Measurements from ENCODE around the gene STPG2. TPM values are rescaled to one million over a fixed set of nuclear protein-coding genes. Genes with fewer than 3 reads are reported as not detected.

Gene STPG2
- total and polyA plus RNA-seq, 10 of the 15 experiments (the other 5 are each of a cell fraction or from before 2014, with no cell fraction given) = 0.13 to 0.24 TPM; not detected in 8

DNA sequence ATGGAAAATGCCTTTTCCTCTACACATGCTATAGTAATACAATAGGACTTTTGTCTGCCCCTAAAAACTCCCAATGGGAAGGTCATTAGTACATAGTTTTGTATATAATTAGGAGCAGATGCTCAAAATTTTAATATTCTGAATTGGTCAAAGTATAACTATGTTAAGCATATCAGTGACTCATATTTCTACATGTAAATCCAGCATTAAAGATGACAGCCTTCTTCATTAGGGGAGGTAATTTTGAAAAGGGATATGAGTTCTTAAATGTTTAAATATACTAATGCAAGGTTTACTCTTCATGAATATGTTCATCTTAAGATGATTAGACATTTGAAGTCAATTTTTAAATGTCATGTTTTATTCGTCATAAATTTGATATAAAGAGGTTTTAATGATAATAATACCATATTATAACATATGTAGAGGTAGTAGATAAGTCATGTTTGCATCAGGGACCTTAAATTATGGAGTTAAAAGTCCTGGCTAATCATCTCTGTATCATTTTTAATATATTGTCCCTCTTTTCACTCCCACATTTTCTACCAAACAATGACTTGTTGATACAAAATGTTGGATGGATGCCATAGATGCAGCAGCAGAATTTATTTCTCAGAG lies 218.8 kb downstream of the STPG2 start (continued):
- TF ChIP-seq, protein P1, sequence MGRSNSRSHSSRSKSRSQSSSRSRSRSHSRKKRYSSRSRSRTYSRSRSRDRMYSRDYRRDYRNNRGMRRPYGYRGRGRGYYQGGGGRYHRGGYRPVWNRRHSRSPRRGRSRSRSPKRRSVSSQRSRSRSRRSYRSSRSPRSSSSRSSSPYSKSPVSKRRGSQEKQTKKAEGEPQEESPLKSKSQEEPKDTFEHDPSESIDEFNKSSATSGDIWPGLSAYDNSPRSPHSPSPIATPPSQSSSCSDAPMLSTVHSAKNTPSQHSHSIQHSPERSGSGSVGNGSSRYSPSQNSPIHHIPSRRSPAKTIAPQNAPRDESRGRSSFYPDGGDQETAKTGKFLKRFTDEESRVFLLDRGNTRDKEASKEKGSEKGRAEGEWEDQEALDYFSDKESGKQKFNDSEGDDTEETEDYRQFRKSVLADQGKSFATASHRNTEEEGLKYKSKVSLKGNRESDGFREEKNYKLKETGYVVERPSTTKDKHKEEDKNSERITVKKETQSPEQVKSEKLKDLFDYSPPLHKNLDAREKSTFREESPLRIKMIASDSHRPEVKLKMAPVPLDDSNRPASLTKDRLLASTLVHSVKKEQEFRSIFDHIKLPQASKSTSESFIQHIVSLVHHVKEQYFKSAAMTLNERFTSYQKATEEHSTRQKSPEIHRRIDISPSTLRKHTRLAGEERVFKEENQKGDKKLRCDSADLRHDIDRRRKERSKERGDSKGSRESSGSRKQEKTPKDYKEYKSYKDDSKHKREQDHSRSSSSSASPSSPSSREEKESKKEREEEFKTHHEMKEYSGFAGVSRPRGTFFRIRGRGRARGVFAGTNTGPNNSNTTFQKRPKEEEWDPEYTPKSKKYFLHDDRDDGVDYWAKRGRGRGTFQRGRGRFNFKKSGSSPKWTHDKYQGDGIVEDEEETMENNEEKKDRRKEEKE (IDR thresholded peaks at IDR 0.05) = no peak
- TF ChIP-seq ZNF24 (IDR thresholded peaks at IDR 0.05) = no peak
- TF ChIP-seq, protein P2, sequence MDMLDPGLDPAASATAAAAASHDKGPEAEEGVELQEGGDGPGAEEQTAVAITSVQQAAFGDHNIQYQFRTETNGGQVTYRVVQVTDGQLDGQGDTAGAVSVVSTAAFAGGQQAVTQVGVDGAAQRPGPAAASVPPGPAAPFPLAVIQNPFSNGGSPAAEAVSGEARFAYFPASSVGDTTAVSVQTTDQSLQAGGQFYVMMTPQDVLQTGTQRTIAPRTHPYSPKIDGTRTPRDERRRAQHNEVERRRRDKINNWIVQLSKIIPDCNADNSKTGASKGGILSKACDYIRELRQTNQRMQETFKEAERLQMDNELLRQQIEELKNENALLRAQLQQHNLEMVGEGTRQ (IDR thresholded peaks at IDR 0.05; ENCODE audit: borderline replicate concordance, low read depth, low read length) = no peak
- TF ChIP-seq, protein P3, sequence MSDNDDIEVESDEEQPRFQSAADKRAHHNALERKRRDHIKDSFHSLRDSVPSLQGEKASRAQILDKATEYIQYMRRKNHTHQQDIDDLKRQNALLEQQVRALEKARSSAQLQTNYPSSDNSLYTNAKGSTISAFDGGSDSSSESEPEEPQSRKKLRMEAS (IDR thresholded peaks at IDR 0.05; ENCODE audit: low read depth, low read length) = no peak
- no peak for TF ChIP-seq GABPA (IDR thresholded peaks at IDR 0.05; ENCODE audit: low read depth)
- no peak for TF ChIP-seq HDGF (IDR thresholded peaks at IDR 0.05)
- TF ChIP-seq WRNIP1 (IDR thresholded peaks at IDR 0.05; ENCODE audit: borderline replicate concordance, low read depth, low read length) = no peak
- TF ChIP-seq, protein P4, sequence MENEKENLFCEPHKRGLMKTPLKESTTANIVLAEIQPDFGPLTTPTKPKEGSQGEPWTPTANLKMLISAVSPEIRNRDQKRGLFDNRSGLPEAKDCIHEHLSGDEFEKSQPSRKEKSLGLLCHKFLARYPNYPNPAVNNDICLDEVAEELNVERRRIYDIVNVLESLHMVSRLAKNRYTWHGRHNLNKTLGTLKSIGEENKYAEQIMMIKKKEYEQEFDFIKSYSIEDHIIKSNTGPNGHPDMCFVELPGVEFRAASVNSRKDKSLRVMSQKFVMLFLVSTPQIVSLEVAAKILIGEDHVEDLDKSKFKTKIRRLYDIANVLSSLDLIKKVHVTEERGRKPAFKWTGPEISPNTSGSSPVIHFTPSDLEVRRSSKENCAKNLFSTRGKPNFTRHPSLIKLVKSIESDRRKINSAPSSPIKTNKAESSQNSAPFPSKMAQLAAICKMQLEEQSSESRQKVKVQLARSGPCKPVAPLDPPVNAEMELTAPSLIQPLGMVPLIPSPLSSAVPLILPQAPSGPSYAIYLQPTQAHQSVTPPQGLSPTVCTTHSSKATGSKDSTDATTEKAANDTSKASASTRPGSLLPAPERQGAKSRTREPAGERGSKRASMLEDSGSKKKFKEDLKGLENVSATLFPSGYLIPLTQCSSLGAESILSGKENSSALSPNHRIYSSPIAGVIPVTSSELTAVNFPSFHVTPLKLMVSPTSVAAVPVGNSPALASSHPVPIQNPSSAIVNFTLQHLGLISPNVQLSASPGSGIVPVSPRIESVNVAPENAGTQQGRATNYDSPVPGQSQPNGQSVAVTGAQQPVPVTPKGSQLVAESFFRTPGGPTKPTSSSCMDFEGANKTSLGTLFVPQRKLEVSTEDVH (IDR thresholded peaks at IDR 0.05; ENCODE audit: low read depth, partially characterized antibody) = no peak
- TF ChIP-seq IKZF1 (conservative IDR thresholded peaks at IDR 0.05) = no peak
- no peak for TF ChIP-seq HCFC1 (IDR thresholded peaks at IDR 0.05; ENCODE audit: low read length)
